Liver (tissue), 9 donors: ENCODE results near the gene ATXN1. TPM values are rescaled to one million over a fixed set of nuclear protein-coding genes. Genes with fewer than 3 reads are reported as not detected.

ENCODE experiments used
- DNase-seq: peaks from one replicate; pipeline ENCODE4 v3.0.0-alpha.2; 2017; ENCODE audit warnings: low spot score
- H3K27ac ChIP-seq, 2 donors: one replicate each; pipeline ENCODE4 v1.7.0; 2013; ENCODE audit warnings: inconsistent platforms in 2 of 2, low read length in 2 of 2, control low read depth in 1 of 2, low read depth in 1 of 2, mild to moderate bottlenecking in 1 of 2
- H3K27me3 ChIP-seq, 4 donors: one replicate each; pipeline versions ENCODE4 v1.6.1 to v1.7.0; 2013; ENCODE audit warnings: low read length in 3 of 4, inconsistent platforms in 1 of 4, mild to moderate bottlenecking in 1 of 4, moderate library complexity in 1 of 4; ENCODE audit not compliant: control insufficient read depth in 4 of 4, insufficient read depth in 4 of 4
- H3K36me3 ChIP-seq, 4 donors: one replicate each; pipeline versions ENCODE4 v1.6.1 to v1.7.0; 2013; ENCODE audit warnings: low read length in 3 of 4, mild to moderate bottlenecking in 3 of 4, low read depth in 1 of 4, moderate library complexity in 1 of 4; ENCODE audit not compliant: control insufficient read depth in 4 of 4, insufficient read depth in 3 of 4
- H3K4me1 ChIP-seq, 4 donors: one replicate each; pipeline versions ENCODE4 v1.6.1 to v1.7.0; 2013; ENCODE audit warnings: low read length in 3 of 4, mild to moderate bottlenecking in 3 of 4, moderate library complexity in 1 of 4; ENCODE audit not compliant: control insufficient read depth in 4 of 4, insufficient read depth in 4 of 4
- H3K4me3 ChIP-seq, 3 donors: one replicate each; pipeline versions ENCODE4 v1.6.1 to v1.7.0; 2013; ENCODE audit warnings: low read length in 3 of 3, control low read depth in 1 of 3, low read depth in 1 of 3, mild to moderate bottlenecking in 1 of 3
- H3K9ac ChIP-seq, 2 donors: one replicate each; pipeline ENCODE4 v1.7.0; 2013; ENCODE audit warnings: low read length in 2 of 2, mild to moderate bottlenecking in 2 of 2, moderate library complexity in 2 of 2, control low read depth in 1 of 2, low read depth in 1 of 2
- H3K9me3 ChIP-seq, 4 donors: one replicate each; pipeline versions ENCODE4 v1.6.1 to v1.7.0; 2013; ENCODE audit warnings: low read length in 3 of 4; ENCODE audit not compliant: control insufficient read depth in 4 of 4
- ATF3 ChIP-seq: IDR thresholded peaks from 2 replicates; pipeline ENCODE4 v1.6.1; 2016; ENCODE audit warnings: antibody characterized with exemption
- CTCF ChIP-seq: fragments of 150-350 bp; IDR thresholded peaks from 2 replicates; pipeline ENCODE4 v1.5.1; 2017; ENCODE audit warnings: improper control_type of control experiment, low read depth, low read length; ENCODE audit not compliant: missing input control
- EGR1 ChIP-seq, 2 donors: IDR thresholded peaks; 2 replicates each; pipeline ENCODE4 v1.6.1; 2016 to 2018; ENCODE audit warnings: antibody characterized with exemption in 2 of 2, low read depth in 2 of 2
- FOXA1 ChIP-seq: IDR thresholded peaks from 2 replicates; pipeline ENCODE4 v1.6.1; 2016; ENCODE audit warnings: antibody characterized with exemption
- FOXA2 ChIP-seq: IDR thresholded peaks from 2 replicates; pipeline ENCODE4 v1.6.1; 2016; ENCODE audit warnings: antibody characterized with exemption
- GABPA ChIP-seq, 2 donors: IDR thresholded peaks in 1 of 2; conservative IDR thresholded peaks in 1 of 2; 2 replicates each; pipeline ENCODE4 v1.6.1; 2016; ENCODE audit warnings: antibody characterized with exemption in 2 of 2, mild to moderate bottlenecking in 1 of 2, moderate library complexity in 1 of 2
- HNF4A ChIP-seq, 2 donors: conservative IDR thresholded peaks; 2 replicates each; pipeline ENCODE4 v1.6.1; 2016; ENCODE audit warnings: antibody characterized with exemption in 2 of 2, mild to moderate bottlenecking in 2 of 2
- HNF4G ChIP-seq: IDR thresholded peaks from 2 replicates; pipeline ENCODE4 v1.6.1; 2016; ENCODE audit warnings: antibody characterized with exemption
- JUND ChIP-seq, 2 donors: IDR thresholded peaks; 2 replicates each; pipeline ENCODE4 v1.6.1; 2016; ENCODE audit warnings: antibody characterized with exemption in 2 of 2
- NR2F2 ChIP-seq: IDR thresholded peaks from 2 replicates; pipeline ENCODE4 v1.6.1; 2016; ENCODE audit warnings: antibody characterized with exemption
- RAD21 ChIP-seq, 2 donors: IDR thresholded peaks; 2 replicates each; pipeline ENCODE4 v1.6.1; 2016; ENCODE audit warnings: antibody characterized with exemption in 2 of 2, mild to moderate bottlenecking in 2 of 2
- REST ChIP-seq: IDR thresholded peaks from 2 replicates; pipeline ENCODE4 v1.6.1; 2016; ENCODE audit warnings: antibody characterized with exemption, mild to moderate bottlenecking
- TAF1 ChIP-seq: conservative IDR thresholded peaks from 2 replicates; pipeline ENCODE4 v1.6.1; 2016; ENCODE audit warnings: antibody characterized with exemption, mild to moderate bottlenecking
- WGBS: extraction: QIAGEN DNeasy Blood & Tissue Kit; methylation state at CpG from one replicate; pipeline ENCODE4 v1.1.7; 2013; 5-methylcytosine and 5-hydroxymethylcytosine counted together
- polyA plus RNA-seq, 2 donors: library from polyadenylated mRNA; stranded (reverse) in 1 of 2; unstranded in 1 of 2; fragments of 200-250 nt in 1 of 2; fragments of >200 nt in 1 of 2; fragmentation: Nextera tagmentation in 1 of 2; extraction: Ambion mirVana in 1 of 2; gene quantifications; one replicate each; pipeline versions ENCODE4 v1.2.1 to v1.2.3, GENCODE V29; 2013 to 2015
- total RNA-seq, 2 donors: library from RNA; depleted of rRNA; stranded (reverse); fragments of >200 nt; gene quantifications; one replicate each; pipeline ENCODE4 v1.2.3, GENCODE V29; 2014
- donor health status: healthy.
- donor health status: healthy.
- donor health status: healthy.
- donor health status: healthy.
- donor health status: healthy.

The ATXN1 gene
- total and polyA plus RNA-seq, 4 donors, result 4.3 to 29.7 (median 8.2) TPM

GRCh38 chr6:16409531-16410441 lies 351.5 kb downstream of the ATXN1 start:
- Histone ChIP-seq H3K36me3 (no peaks in the 10 kb centered on the region), H3K4me1 (peaks cover 0 to 3% (median 1%) of the 10 kb centered on the region in 4 donors), H3K27ac (no peak overlapping the region), H3K9me3 (no peaks in the 10 kb centered on the region), H3K4me3 (no peak overlapping the region), H3K9ac (no peak overlapping the region), H3K27me3 (no peaks in the 10 kb centered on the region)
- DNase-seq, result peak; percentile 46
- WGBS, result 67% methylated on average over 19 of the region's 19 CpGs
- no peak for TF ChIP-seq NR2F2
- no peak for TF ChIP-seq JUND (IDR thresholded peaks at IDR 0.05)
- TF ChIP-seq CTCF, result peak; percentile 58
- no peak for TF ChIP-seq GABPA (IDR thresholded peaks at IDR 0.05 in 1 of 2, conservative IDR thresholded peaks at IDR 0.05 in 1 of 2)
- no peak for TF ChIP-seq HNF4G
- no peak for TF ChIP-seq FOXA2
- TF ChIP-seq FOXA1, result no peak
- no peak for TF ChIP-seq TAF1
- TF ChIP-seq REST, result no peak
- TF ChIP-seq ATF3, result no peak
- TF ChIP-seq HNF4A (conservative IDR thresholded peaks at IDR 0.05), result no peak
- peak; percentile 64 to 79 for TF ChIP-seq RAD21 (IDR thresholded peaks at IDR 0.05)

DNA sequence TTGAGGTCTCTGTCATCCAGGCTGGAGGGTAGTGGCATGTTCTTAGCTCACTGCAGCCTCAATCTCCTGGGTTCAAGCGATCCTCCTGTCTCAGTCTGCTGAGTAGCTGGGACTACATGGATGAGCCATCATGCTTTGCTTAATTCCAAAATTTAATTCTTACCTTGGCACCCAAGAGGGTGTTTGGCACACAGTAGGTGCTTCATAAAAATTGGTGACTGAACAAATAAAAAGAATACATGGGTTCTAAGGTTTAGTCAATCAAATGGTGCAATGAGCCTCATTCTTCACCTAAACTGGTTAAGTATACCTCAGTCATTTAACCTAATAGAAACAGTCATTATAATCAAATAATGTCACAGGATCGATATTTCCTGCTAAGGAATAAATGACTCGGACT lies 352.5 kb downstream of the ATXN1 start:
- no peak for TF ChIP-seq EGR1 (IDR thresholded peaks at IDR 0.05; ENCODE audit: low read depth in 2 of 2)
- no peak for TF ChIP-seq HNF4A (conservative IDR thresholded peaks at IDR 0.05)
- no peak for DNase-seq
- H3K9ac ChIP-seq, result no peak overlapping the region
- no peak overlapping the region for H3K4me3 ChIP-seq
- H3K9me3 ChIP-seq, result no peaks in the 10 kb centered on the region
- WGBS, result 95% methylated on average over 3 of the region's 3 CpGs
- H3K27me3 ChIP-seq, result no peaks in the 10 kb centered on the region
- H3K36me3 ChIP-seq, result no peaks in the 10 kb centered on the region
- H3K4me1 ChIP-seq, result peaks cover 0 to 3% (median 0%) of the 10 kb centered on the region in 4 donors
- H3K27ac ChIP-seq, result no peak overlapping the region
